Activated T-cell treated with anti-CD3 and anti-CD28 coated beads, Interleukin-2, amount 50 U/mL, for 72 hours (primary cell): Measurements from ENCODE around the gene ANGEL2. TPM values are rescaled to one million over a fixed set of nuclear protein-coding genes. Genes with fewer than 3 reads are reported as not detected.
A peak's percentile ranks its signal among the peaks of the same experiment; 100 is the strongest.
"Not testable (repeated sequence)": the region's sequence is repeated elsewhere in the genome, so short reads cannot be mapped to it uniquely, and the experiment has no call there.

Experiments
- ATAC-seq, 2 donors: fragments of 150-1000 bp; cut with Tn5 transposase; replicated peaks in 1 of 2; 2 replicates each; pipeline ENCODE4 v1.10.0; 2021; ENCODE audit warnings: moderate library complexity in 2 of 2, mild to moderate bottlenecking in 1 of 2
- DNase-seq, 2 donors: peaks; one replicate each; pipeline ENCODE4 v3.0.0; 2021 to 2022; ENCODE audit warnings: mixed read lengths in 1 of 2
- H3K27ac Mint-ChIP-seq: one replicate; pipeline ENCODE4 v1.8.0; 2022; ENCODE audit warnings: mild to moderate bottlenecking, moderate library complexity, mixed read lengths
- H3K27me3 Mint-ChIP-seq: one replicate; pipeline ENCODE4 v1.8.0; 2022; ENCODE audit warnings: low read depth, mixed read lengths
- H3K36me3 Mint-ChIP-seq, 2 donors: one replicate each; pipeline ENCODE4 v1.8.0; 2022; ENCODE audit warnings: mixed read lengths in 2 of 2, mild to moderate bottlenecking in 1 of 2; ENCODE audit not compliant: insufficient read depth in 2 of 2
- H3K4me1 Mint-ChIP-seq: one replicate; pipeline ENCODE4 v1.8.0; 2022; ENCODE audit warnings: low read depth, mixed read lengths
- H3K4me3 Mint-ChIP-seq, 2 donors: one replicate each; pipeline ENCODE4 v1.8.0; 2022; ENCODE audit warnings: mild to moderate bottlenecking in 2 of 2, mixed read lengths in 2 of 2, moderate library complexity in 2 of 2
- H3K9me3 Mint-ChIP-seq, 2 donors: one replicate each; pipeline ENCODE4 v1.8.0; 2022; ENCODE audit warnings: mixed read lengths in 2 of 2
- total RNA-seq, 2 donors: library from RNA; stranded (reverse); gene quantifications; one replicate each; pipeline ENCODE4 v1.2.3, GENCODE V29; 2022

The ANGEL2 gene
- total RNA-seq, 2 donors from 2014 or later, result 56.2 to 57.9 TPM

GRCh38 chr1:212979340-212980122 lies 36.1 kb downstream of the ANGEL2 start:
- Mint-ChIP-seq H3K27ac (no peak overlapping the region), H3K4me1 (peaks cover 12% of the 10 kb centered on the region), H3K4me3 (peak overlapping the region in 1 of 2 donors; percentile 49), H3K36me3 (no peaks in the 10 kb centered on the region), H3K27me3 (no peaks in the 10 kb centered on the region), H3K9me3 (no peaks in the 10 kb centered on the region)
- peak; percentile 62 to 75 for ATAC-seq
- DNase-seq, result peak; percentile 27 to 52

DNA sequence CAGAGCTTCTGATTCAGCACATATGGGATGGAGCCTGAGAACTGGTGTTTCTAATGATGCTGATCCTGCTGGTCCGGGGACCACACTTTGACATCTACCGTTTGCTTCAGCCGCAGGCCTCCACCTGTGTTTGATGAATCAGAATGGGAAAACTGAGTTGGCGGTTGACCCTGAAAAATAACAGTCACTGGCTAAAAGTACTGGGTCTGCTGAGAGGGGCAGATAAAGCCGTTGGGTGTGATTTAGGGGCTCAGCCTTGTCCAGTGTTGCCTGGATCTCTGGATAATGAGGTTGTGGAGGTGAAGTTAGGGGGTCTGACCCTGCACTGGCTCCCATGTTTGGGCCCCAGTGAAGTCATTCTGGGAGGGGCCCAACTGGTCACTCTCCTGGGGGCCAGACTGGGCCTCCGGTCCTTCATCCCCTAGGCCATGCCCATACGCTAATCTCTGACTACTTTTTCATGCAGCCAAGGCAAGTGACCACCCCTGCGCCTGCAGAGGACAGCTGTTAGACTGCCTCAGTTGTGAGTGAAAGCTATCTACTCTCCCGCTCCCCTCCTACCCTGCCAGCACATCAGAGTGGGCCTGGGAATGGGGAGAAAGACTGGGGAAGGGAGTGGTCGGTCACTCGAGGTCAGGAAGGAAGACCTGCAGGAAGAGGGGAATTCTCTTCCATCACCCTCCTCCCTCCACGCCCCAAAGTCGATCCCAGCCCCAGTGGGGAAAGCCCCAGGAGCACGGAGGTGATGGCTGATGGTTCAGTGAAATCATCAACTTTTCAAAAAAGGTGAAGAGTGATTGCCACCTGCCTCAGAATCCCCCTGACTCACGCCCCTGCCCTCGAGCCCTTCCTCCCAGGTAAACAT lies 37.7 kb downstream of the ANGEL2 start:
- Mint-ChIP-seq H3K36me3 (no peaks in the 10 kb centered on the region), H3K9me3 (no peaks in the 10 kb centered on the region), H3K27ac (no peak overlapping the region), H3K4me1 (peaks cover 12% of the 10 kb centered on the region), H3K27me3 (no peaks in the 10 kb centered on the region), H3K4me3 (peak overlapping the region in 1 of 2 donors; percentile 38)
- ATAC-seq (peak; percentile 49 to 63), DNase-seq (peak; percentile 12 to 24)

DNA sequence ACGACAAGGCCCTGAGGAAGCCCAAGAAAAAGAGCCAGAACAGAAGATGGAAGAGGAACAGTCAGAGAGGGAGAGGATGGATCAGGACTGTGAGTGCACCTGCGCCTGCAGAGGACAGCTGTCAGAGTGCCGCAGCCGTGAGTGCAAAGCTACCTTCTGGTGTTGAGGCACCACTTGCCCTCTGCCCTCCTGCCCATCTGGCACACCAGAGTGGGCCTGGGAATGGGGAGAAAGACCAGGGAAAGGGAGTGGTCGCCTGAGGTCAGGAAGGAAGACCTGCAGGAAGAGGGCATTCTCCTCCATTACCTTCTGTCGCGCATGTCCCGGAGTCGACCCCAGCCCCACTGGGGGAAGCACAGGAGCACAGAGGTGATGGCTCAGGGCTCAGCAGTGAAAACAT lies 39.1 kb downstream of the ANGEL2 start:
- Mint-ChIP-seq H3K4me1 (peaks cover 9% of the 10 kb centered on the region), H3K27me3 (no peaks in the 10 kb centered on the region), H3K36me3 (no peaks in the 10 kb centered on the region), H3K27ac (no peak overlapping the region), H3K9me3 (no peaks in the 10 kb centered on the region), H3K4me3 (no peak overlapping the region)
- no peak for ATAC-seq
- DNase-seq, result no peak

DNA sequence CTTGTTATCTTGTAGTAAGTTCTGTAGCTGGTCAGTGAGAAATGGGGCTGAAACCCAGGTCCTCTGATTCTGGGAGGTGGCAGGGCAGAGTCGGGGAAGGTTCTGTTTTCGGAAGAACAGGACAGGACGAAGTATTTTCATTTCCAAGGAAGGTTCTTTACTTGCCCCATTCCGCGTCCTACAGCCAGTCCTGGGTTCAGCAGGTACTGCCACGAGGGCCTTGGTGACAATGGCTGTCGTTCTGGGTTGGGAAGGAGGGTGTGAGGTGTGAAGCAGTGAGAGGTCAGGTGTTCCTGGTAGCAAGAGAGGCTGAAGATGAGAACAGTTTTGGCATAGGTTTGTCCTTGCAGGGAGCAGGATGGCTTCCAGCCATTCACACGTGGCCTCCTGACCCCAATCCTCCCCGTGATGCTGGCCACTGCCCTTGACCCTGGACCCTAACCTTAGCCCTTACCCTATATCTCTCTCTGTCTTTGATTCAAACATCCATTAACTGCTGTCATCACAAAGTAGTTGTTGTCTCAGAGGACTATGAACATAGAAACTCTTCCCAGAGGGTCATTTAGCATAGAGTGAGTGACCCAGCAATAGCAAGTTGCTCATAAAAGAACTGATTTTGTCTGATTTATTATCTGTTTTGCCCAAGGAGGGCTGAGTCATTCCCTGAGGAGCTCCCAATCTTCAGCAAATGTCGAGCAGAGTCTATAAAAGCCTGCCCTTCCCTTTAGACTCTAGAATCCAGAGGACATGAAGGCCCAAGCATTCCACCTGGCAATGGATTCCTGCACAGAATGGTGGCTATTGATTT lies 40.4 kb downstream of the ANGEL2 start:
- ATAC-seq, result no peak
- DNase-seq, result no peak
- H3K4me1 Mint-ChIP-seq, result peaks cover 7% of the 10 kb centered on the region
- no peaks in the 10 kb centered on the region for H3K36me3 Mint-ChIP-seq
- H3K27me3 Mint-ChIP-seq, result no peaks in the 10 kb centered on the region
- no peak overlapping the region for H3K4me3 Mint-ChIP-seq
- H3K9me3 Mint-ChIP-seq, result no peaks in the 10 kb centered on the region
- no peak overlapping the region for H3K27ac Mint-ChIP-seq

- H3K27me3 Mint-ChIP-seq, result peaks cover 4% of the 10 kb centered on the region
- no peaks in the 10 kb centered on the region for H3K9me3 Mint-ChIP-seq
- H3K4me3 Mint-ChIP-seq, result no peak overlapping the region
- no peak overlapping the region for H3K27ac Mint-ChIP-seq
- DNase-seq (no peak), ATAC-seq (no peak)
- peaks cover 7% of the 10 kb centered on the region for H3K4me1 Mint-ChIP-seq
- H3K36me3 Mint-ChIP-seq, result no peaks in the 10 kb centered on the region
Observed at GRCh38 chr1:212974711-212975110, 41.0 kb downstream of the ANGEL2 start.

GRCh38 chr1:212973899-212974298 lies 41.8 kb downstream of the ANGEL2 start:
- H3K9me3 Mint-ChIP-seq, result no peaks in the 10 kb centered on the region
- no peak overlapping the region for H3K4me3 Mint-ChIP-seq
- no peaks in the 10 kb centered on the region for H3K36me3 Mint-ChIP-seq
- H3K4me1 Mint-ChIP-seq, result peaks cover 5% of the 10 kb centered on the region
- no peak for DNase-seq
- H3K27ac Mint-ChIP-seq, result no peak overlapping the region
- H3K27me3 Mint-ChIP-seq, result peaks cover 7% of the 10 kb centered on the region
- no peak for ATAC-seq

GRCh38 chr1:212973426-212973825 lies 42.2 kb downstream of the ANGEL2 start:
- Mint-ChIP-seq H3K4me3 (no peak overlapping the region), H3K27me3 (peaks cover 7% of the 10 kb centered on the region), H3K4me1 (peaks cover under 1% of the 10 kb centered on the region), H3K9me3 (no peaks in the 10 kb centered on the region), H3K36me3 (no peaks in the 10 kb centered on the region), H3K27ac (no peak overlapping the region)
- DNase-seq (no peak), ATAC-seq (no peak)

DNA sequence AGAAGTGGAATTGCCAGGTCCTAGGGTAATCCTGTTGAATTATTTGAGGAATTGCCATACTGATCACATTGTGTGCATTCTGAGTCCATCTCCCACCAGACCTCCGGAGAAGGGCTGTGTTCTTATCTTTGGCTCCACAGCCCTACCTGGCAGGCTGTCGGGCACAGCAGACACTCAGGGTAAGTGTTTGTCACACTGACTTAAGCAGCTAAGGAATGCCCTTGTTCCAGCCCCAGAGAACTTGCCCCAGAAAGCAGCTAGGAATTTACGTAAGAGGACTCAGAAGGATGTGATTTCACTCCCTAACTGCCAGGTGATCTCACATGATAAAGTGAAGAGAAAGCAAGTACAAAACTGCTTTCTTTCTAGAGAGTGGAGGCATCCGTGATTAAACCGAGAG lies 44.4 kb downstream of the ANGEL2 start:
- Mint-ChIP-seq H3K27me3 (peaks cover 21% of the 10 kb centered on the region), H3K4me1 (no peaks in the 10 kb centered on the region), H3K9me3 (no peaks in the 10 kb centered on the region), H3K36me3 (no peaks in the 10 kb centered on the region), H3K4me3 (no peak overlapping the region), H3K27ac (no peak overlapping the region)
- DNase-seq (no peak), ATAC-seq (no peak)

- no peak for ATAC-seq
- H3K4me3 Mint-ChIP-seq, result no peak overlapping the region
- no peak overlapping the region for H3K27ac Mint-ChIP-seq
- no peaks in the 10 kb centered on the region for H3K9me3 Mint-ChIP-seq
- H3K4me1 Mint-ChIP-seq, result no peaks in the 10 kb centered on the region
- H3K27me3 Mint-ChIP-seq, result peaks cover 31% of the 10 kb centered on the region
- no peaks in the 10 kb centered on the region for H3K36me3 Mint-ChIP-seq
- DNase-seq, result no peak
Observed at GRCh38 chr1:212970085-212970484, 45.6 kb downstream of the ANGEL2 start.

DNA sequence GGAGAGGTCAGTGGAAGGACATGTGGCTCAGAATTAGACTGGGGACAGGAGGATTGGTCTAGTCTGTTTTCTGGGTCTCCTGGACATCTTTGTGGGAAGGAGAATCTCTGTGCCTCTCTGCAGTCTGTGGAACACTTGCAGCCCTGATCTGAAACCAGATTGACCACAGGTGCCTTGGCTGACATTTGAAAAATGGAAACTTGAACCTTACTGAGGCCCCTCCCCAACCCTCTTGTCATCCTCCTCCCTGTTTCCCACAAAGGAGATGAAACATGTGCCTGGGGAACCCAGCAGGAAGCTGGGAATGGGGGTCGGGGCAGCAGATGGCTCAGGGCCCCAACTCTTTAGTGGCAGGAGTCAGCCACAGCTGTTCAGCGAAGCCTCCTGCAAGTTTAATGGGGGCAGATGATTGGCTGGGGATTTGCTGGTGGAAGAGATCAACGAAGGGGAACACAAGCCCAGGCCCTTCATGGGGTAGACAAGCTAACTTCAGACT lies 47.3 kb downstream of the ANGEL2 start:
- Mint-ChIP-seq H3K27ac (no peak overlapping the region), H3K9me3 (no peaks in the 10 kb centered on the region), H3K27me3 (peaks cover 31% of the 10 kb centered on the region), H3K4me3 (no peak overlapping the region), H3K4me1 (no peaks in the 10 kb centered on the region), H3K36me3 (no peaks in the 10 kb centered on the region)
- DNase-seq (no peak), ATAC-seq (no peak)

- H3K27ac Mint-ChIP-seq, result no peak overlapping the region
- no peak for DNase-seq
- no peaks in the 10 kb centered on the region for H3K4me1 Mint-ChIP-seq
- no peak overlapping the region for H3K4me3 Mint-ChIP-seq
- peaks cover 31% of the 10 kb centered on the region for H3K27me3 Mint-ChIP-seq
- H3K36me3 Mint-ChIP-seq, result no peaks in the 10 kb centered on the region
- peak in 1 of 2 donors; percentile 47 for ATAC-seq
- no peaks in the 10 kb centered on the region for H3K9me3 Mint-ChIP-seq
Observed at GRCh38 chr1:212967801-212968200, 47.9 kb downstream of the ANGEL2 start.

DNA sequence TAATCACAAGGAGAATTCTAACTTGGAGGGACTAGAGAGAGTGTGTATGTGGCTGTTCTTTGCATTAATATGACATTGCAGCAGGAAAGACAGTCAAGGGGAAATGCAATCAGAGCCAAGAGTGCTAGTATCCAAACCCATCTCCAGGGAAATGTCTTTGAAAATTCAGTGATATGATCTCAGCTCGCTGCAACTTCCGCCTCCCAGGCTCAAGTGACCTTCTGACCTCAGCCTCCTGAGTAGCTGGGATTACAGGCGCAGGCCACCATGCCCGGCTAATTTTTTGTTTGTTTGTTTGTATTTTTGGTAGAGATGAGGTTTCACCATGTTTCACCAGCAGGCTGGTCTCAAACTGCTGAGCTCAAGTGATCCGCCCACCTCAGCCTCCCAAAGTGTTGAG lies 49.1 kb downstream of the ANGEL2 start:
- Mint-ChIP-seq H3K27me3 (peaks cover 31% of the 10 kb centered on the region), H3K4me3 (no peak overlapping the region), H3K27ac (no peak overlapping the region), H3K4me1 (no peaks in the 10 kb centered on the region), H3K9me3 (no peaks in the 10 kb centered on the region), H3K36me3 (no peaks in the 10 kb centered on the region)
- DNase-seq (no peak), ATAC-seq (no peak)

DNA sequence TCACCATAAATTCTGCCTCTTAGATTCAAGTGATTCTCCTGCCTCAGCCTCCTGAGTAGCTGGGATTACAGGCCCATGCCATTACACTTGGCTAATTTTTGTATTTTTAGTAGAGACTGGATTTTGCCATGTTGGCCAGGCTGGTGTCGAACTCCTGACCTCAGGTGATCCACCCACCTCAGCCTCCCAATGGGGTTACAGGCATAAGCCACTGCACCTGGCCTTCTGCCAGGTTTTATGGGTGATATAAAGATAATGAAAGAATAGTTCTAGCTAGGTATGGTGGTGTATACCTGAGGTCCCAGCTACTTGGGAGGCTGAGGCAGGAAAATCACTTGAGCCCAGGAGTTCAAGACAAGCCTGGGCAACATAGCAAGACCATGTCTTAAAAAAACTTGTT lies 50.7 kb downstream of the ANGEL2 start:
- not testable (repeated sequence) for ATAC-seq, H3K9me3 Mint-ChIP-seq, DNase-seq, H3K36me3 Mint-ChIP-seq, H3K4me3 Mint-ChIP-seq, H3K4me1 Mint-ChIP-seq, H3K27ac Mint-ChIP-seq
- peaks cover 30% of the 10 kb centered on the region for H3K27me3 Mint-ChIP-seq
